GM12878 (cell line): ENCODE measurements around the gene EXOC3L1. TPM values are rescaled to one million over a fixed set of nuclear protein-coding genes. Genes with fewer than 3 reads are reported as not detected.

ENCODE experiments used
- ATAC-seq: fragments of 200-7000 bp; cut with Tn5 transposase; 3 replicates; pipeline ENCODE4 v1.9.1; 2020; ENCODE audit warnings: mild to moderate bottlenecking, moderate library complexity
- BruUV-seq: library from RNA; stranded (reverse); fragments of 400-500 nt; replicated peaks from 2 replicates; lab custom pipeline; 2021; lab: Mats Ljungman, UMichigan
- CTCF ChIA-PET: fragments of 300-600 bp; sonication (Branson Sonifier 250); formaldehyde crosslinking; extraction: SDS; loops from one replicate; lab custom pipeline; 2021; ENCODE audit warnings: inconsistent platforms; lab: Yijun Ruan, JAX
- POLR2A ChIA-PET: fragments of 350-600 bp; formaldehyde crosslinking; extraction: SDS; loops from one replicate; lab custom pipeline; 2021; ENCODE audit warnings: inconsistent platforms; lab: Charles Lee
- RAD21 ChIA-PET: fragments of 300-600 bp; sonication (Branson Sonifier 250); formaldehyde crosslinking; loops from one replicate; lab custom pipeline; 2023; ENCODE audit warnings: antibody characterized with exemption; ENCODE audit not compliant: unreplicated experiment; lab: Charles Lee
- SMC1A ChIA-PET: fragments of 300-600 bp; sonication (Branson Sonifier 250); formaldehyde crosslinking; loops from one replicate; lab custom pipeline; 2023; ENCODE audit not compliant: unreplicated experiment, uncharacterized antibody; lab: Charles Lee
- DNase-seq: peaks from one replicate; pipeline ENCODE4 v3.0.0-alpha.2; 2011; ENCODE audit warnings: low read depth, low spot score
- FAIRE-seq: peaks from 3 replicates; lab custom pipeline; 2011; peaks lifted over from hg19 to GRCh38; lab: Jason Lieb, UNC
- H2AFZ ChIP-seq: 2 replicates; pipeline ENCODE4 v1.6.0; 2011; ENCODE audit warnings: low read depth, low read length, control low read depth; ENCODE audit not compliant: control insufficient read depth
- H3K27ac ChIP-seq: 2 replicates; pipeline ENCODE4 v1.5.1; 2011; ENCODE audit warnings: control low read depth; ENCODE audit not compliant: control insufficient read depth, insufficient read depth
- H3K27me3 ChIP-seq, 2 experiments: replicated peaks in 1 of 2; 2 replicates each; pipeline versions ENCODE4 v1.6.0 to v1.6.1; 2011; ENCODE audit warnings: low read length in 1 of 2; ENCODE audit not compliant: control insufficient read depth in 2 of 2, insufficient read depth in 2 of 2
- H3K36me3 ChIP-seq, 2 experiments: 2 replicates each; pipeline ENCODE4 v1.5.1; 2011; ENCODE audit warnings: low read length in 1 of 2; ENCODE audit not compliant: control insufficient read depth in 2 of 2, insufficient read depth in 2 of 2
- H3K4me1 ChIP-seq: 2 replicates; pipeline ENCODE4 v1.6.1; 2011; ENCODE audit warnings: mild to moderate bottlenecking, low read length, moderate library complexity, mixed read lengths; ENCODE audit not compliant: control insufficient read depth, insufficient read depth
- H3K4me2 ChIP-seq: 2 replicates; pipeline ENCODE4 v1.6.0; 2011; ENCODE audit warnings: control low read depth; ENCODE audit not compliant: control insufficient read depth, insufficient read depth
- H3K4me3 ChIP-seq: fragments of 200-600 bp; sonication (generic); 2 replicates; pipeline ENCODE4 v1.5.1; 2016
- H3K79me2 ChIP-seq: 2 replicates; pipeline ENCODE4 v1.6.0; 2011; ENCODE audit warnings: low read length; ENCODE audit not compliant: control insufficient read depth, insufficient read depth
- H3K9ac ChIP-seq: 2 replicates; pipeline ENCODE4 v1.8.0; 2011; ENCODE audit warnings: low read length, control low read depth, mixed read lengths; ENCODE audit not compliant: control insufficient read depth, insufficient read depth
- H3K9me3 ChIP-seq: replicated peaks from 3 replicates; pipeline ENCODE4 v1.5.1; 2011; ENCODE audit warnings: mild to moderate bottlenecking, low read length; ENCODE audit not compliant: control insufficient read depth, insufficient read depth
- H4K20me1 ChIP-seq: 2 replicates; pipeline ENCODE4 v1.6.0; 2011; ENCODE audit not compliant: control insufficient read depth, insufficient read depth
- BCL11A ChIP-seq: IDR thresholded peaks from 2 replicates; pipeline ENCODE4 v1.6.1; 2011; ENCODE audit warnings: low read depth, low read length
- BHLHE40 ChIP-seq, 2 experiments: fragments of 450-650 bp in 1 of 2; IDR thresholded peaks; 2 replicates each; pipeline ENCODE4 v1.6.1; 2011 to 2017; ENCODE audit warnings: low read depth in 2 of 2, borderline replicate concordance in 1 of 2, improper control_type of control experiment in 1 of 2, low read length in 1 of 2, mild to moderate bottlenecking in 1 of 2
- CHD2 ChIP-seq: IDR thresholded peaks from 2 replicates; pipeline ENCODE4 v1.6.1; 2011; ENCODE audit warnings: low read depth, low read length, improper control_type of control experiment, borderline replicate concordance
- FOS ChIP-seq: IDR thresholded peaks from 3 replicates; pipeline ENCODE4 v1.6.1; 2011; ENCODE audit warnings: borderline replicate concordance; ENCODE audit not compliant: insufficient read length; ENCODE audit errors: extremely low read depth
- GABPA ChIP-seq: IDR thresholded peaks from 2 replicates; pipeline ENCODE4 v1.6.1; 2014; ENCODE audit warnings: antibody characterized with exemption, low read depth, mild to moderate bottlenecking, inconsistent platforms
- IKZF1 ChIP-seq: fragments of 450-650 bp; conservative IDR thresholded peaks from 2 replicates; pipeline ENCODE4 v1.6.1; 2017; ENCODE audit warnings: antibody characterized with exemption, mild to moderate bottlenecking
- LARP7 ChIP-seq: fragments of 450-650 bp; IDR thresholded peaks from 2 replicates; pipeline ENCODE4 v1.6.1; 2017; ENCODE audit warnings: mild to moderate bottlenecking
- NR2C1 ChIP-seq: fragments of 450-650 bp; IDR thresholded peaks from 2 replicates; pipeline ENCODE4 v1.6.1; 2017; ENCODE audit warnings: antibody characterized with exemption, mild to moderate bottlenecking, moderate library complexity
- POU2F2 ChIP-seq: IDR thresholded peaks from 3 replicates; pipeline ENCODE4 v1.6.1; 2011; ENCODE audit warnings: low read depth, mild to moderate bottlenecking, low read length, borderline replicate concordance
- RAD21 ChIP-seq: IDR thresholded peaks from 2 replicates; pipeline ENCODE4 v1.6.1; 2011; ENCODE audit warnings: mild to moderate bottlenecking, low read depth, low read length, moderate library complexity; ENCODE audit not compliant: insufficient read depth
- RB1 ChIP-seq: fragments of 450-650 bp; formaldehyde crosslinking; IDR thresholded peaks from 2 replicates; pipeline ENCODE4 v1.6.1; 2017; ENCODE audit warnings: mild to moderate bottlenecking, borderline replicate concordance
- RCOR1 ChIP-seq: conservative IDR thresholded peaks from 2 replicates; pipeline ENCODE4 v1.6.1; 2012; ENCODE audit warnings: low read depth, low read length, improper control_type of control experiment
- RUNX3 ChIP-seq: IDR thresholded peaks from 2 replicates; pipeline ENCODE4 v1.6.1; 2012; ENCODE audit warnings: low read length, inconsistent platforms
- SIN3A ChIP-seq: IDR thresholded peaks from 2 replicates; pipeline ENCODE4 v1.6.1; 2012; ENCODE audit warnings: low read depth, low read length, improper control_type of control experiment
- SP1 ChIP-seq: IDR thresholded peaks from one replicate; pipeline ENCODE4 v1.6.1; 2011; ENCODE audit warnings: low read depth, low read length
- SPI1 ChIP-seq: IDR thresholded peaks from 2 replicates; pipeline ENCODE4 v1.6.1; 2011; ENCODE audit warnings: low read depth, mild to moderate bottlenecking, low read length, moderate library complexity, borderline replicate concordance; ENCODE audit not compliant: insufficient read depth
- SRF ChIP-seq, 2 experiments: IDR thresholded peaks; 2 replicates each; pipeline ENCODE4 v1.6.1; 2011; ENCODE audit warnings: low read depth in 2 of 2, low read length in 2 of 2, mild to moderate bottlenecking in 1 of 2, moderate library complexity in 1 of 2
- SUZ12 ChIP-seq: fragments of 200-600 bp; sonication (generic); IDR thresholded peaks from one replicate; pipeline ENCODE4 v1.6.1; 2018; ENCODE audit warnings: antibody characterized with exemption, mild to moderate bottlenecking; ENCODE audit not compliant: unreplicated experiment
- TARDBP ChIP-seq: IDR thresholded peaks from 2 replicates; pipeline ENCODE4 v1.6.1; 2016; ENCODE audit warnings: borderline replicate concordance
- WGBS: methylation state at CpG from one replicate; pipeline ENCODE4 v1.1.6; 2016; ENCODE audit warnings: low lambda C conversion rate; ENCODE audit not compliant: insufficient replicate concordance, insufficient coverage; ENCODE audit errors: missing lambda C conversion rate; 5-methylcytosine and 5-hydroxymethylcytosine counted together
- in situ Hi-C: fragments of 300-500 bp; cut with MboI; formaldehyde crosslinking; loops from 9 replicates; pipeline ENCODE4 v1.14.3; 2018; ENCODE audit warnings: mixed read lengths
- intact Hi-C: fragments of 100-400 bp; cut with micrococcal nuclease; formaldehyde crosslinking; loops from one replicate; pipeline ENCODE4 v1.14.2; 2022; ENCODE audit not compliant: unreplicated experiment
- polyA plus RNA-seq, 11 experiments: library from polyadenylated mRNA; depleted of rRNA in 4 of 11; unstranded in 6 of 11; stranded (reverse) in 5 of 11; fragments of >200 nt; fragmentation: Nextera tagmentation in 4 of 11; fragmentation: Illumina TruSeq in 1 of 11; extraction: Ambion mirVana in 4 of 11; extraction: Trizol in 1 of 11; gene quantifications; 1 replicate in 1 of 11; 2 replicates in 10 of 11; pipeline versions ENCODE4 v1.2.1 to v1.2.3, GENCODE V29; 2011 to 2016; ENCODE audit warnings: inconsistent platforms in 2 of 11, missing spikeins in 2 of 11, low read depth in 1 of 11
- total RNA-seq, 4 experiments: library from RNA; depleted of rRNA in 3 of 4; stranded (reverse); fragments of >200 nt in 3 of 4; fragmentation: Illumina TruSeq in 1 of 4; extraction: Trizol in 1 of 4; gene quantifications; 2 replicates each; pipeline versions ENCODE4 v1.2.1 to v1.2.3, GENCODE V29; 2013 to 2021
- TF ChIP-seq, protein P1 (sequence below): fragments of 450-650 bp; conservative IDR thresholded peaks from 2 replicates; pipeline ENCODE4 v1.6.1; 2017; ENCODE audit warnings: mild to moderate bottlenecking, moderate library complexity
- TF ChIP-seq, protein P2 (sequence below): IDR thresholded peaks from 2 replicates; pipeline ENCODE4 v1.6.1; 2012; ENCODE audit warnings: low read length, inconsistent platforms

Gene EXOC3L1
- total and polyA plus RNA-seq, 10 of the 15 experiments (the other 5 are each of a cell fraction or from before 2014, with no cell fraction given), result 0.07 to 0.42 TPM; not detected in 8

DNA sequence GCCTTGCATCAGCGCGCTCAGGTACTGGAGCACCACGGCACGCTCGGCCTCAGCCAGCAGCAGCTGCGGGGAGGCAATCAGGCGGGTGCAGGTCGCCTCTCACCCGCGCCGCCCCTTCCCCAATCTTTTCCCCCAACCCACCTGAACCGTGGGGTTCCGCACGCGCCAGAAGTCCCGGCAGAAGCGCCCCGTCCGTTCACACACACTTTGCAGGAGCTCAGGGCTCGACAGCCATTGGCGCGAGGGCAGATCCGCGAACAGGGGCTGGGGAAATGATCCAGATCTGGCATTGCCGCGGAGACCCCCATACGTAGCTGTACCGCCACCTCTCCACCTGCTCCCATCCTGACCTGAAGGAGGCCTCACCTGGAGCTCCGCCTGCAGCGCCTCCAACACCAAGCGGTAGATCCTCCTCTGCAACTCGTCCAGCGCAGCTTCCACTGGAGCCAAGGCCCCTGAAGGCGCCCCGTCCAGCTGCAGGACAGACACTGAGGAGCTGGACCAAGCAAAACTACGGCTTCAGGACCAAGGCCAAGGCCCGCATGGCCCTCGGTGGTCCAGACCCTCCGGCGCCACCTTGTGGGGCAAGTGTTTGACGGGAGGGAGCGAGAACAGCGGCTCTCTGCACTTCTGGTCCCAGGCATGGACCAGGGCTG is 4.8 kb downstream of the EXOC3L1 start:
- Histone ChIP-seq H3K9ac (no peak overlapping the region), H2AFZ (no peak overlapping the region)
- RAD21 ChIA-PET, result interaction anchor here (0.6 to 2.3 kb wide), 13 partner anchors 10 to 252 kb away, joined by 3 to 9 read pairs (median 3); partner anchors contain the start of genes FBXL8, NOL3 and TRADD
- TF ChIP-seq RB1 (peak; percentile 68; the same call in 1 of the 2 replicates), IKZF1 (0 out of 2 replicates have a peak, but pooled peaks have one; percentile 29), BCL11A (no peak), GABPA (no peak), BHLHE40 (IDR thresholded peaks at IDR 0.05; ENCODE audit: borderline replicate concordance in 1 of 2, low read depth in 2 of 2, low read length in 1 of 2) (peak; percentile 41 to 46; a peak in 3 of 4 replicates), RAD21 (peak; percentile 79), RUNX3 (0 out of 2 replicates have a peak, but pooled peaks have one; percentile 13), RCOR1 (peak; percentile 93), SIN3A (peak; percentile 96), SUZ12 (no peak), CHD2 (0 out of 2 replicates have a peak, but pooled peaks have one; percentile 21), SPI1 (no peak), POU2F2 (peak; percentile 56; the same call in 1 of the 3 replicates), SRF (IDR thresholded peaks at IDR 0.05; ENCODE audit: low read depth in 2 of 2, low read length in 2 of 2) (no peak), NR2C1 (no peak), FOS (no peak), SP1 (peak; percentile 20), TARDBP (no peak), LARP7 (0 out of 2 replicates have a peak, but pooled peaks have one; percentile 24)
- TF ChIP-seq, protein P1, sequence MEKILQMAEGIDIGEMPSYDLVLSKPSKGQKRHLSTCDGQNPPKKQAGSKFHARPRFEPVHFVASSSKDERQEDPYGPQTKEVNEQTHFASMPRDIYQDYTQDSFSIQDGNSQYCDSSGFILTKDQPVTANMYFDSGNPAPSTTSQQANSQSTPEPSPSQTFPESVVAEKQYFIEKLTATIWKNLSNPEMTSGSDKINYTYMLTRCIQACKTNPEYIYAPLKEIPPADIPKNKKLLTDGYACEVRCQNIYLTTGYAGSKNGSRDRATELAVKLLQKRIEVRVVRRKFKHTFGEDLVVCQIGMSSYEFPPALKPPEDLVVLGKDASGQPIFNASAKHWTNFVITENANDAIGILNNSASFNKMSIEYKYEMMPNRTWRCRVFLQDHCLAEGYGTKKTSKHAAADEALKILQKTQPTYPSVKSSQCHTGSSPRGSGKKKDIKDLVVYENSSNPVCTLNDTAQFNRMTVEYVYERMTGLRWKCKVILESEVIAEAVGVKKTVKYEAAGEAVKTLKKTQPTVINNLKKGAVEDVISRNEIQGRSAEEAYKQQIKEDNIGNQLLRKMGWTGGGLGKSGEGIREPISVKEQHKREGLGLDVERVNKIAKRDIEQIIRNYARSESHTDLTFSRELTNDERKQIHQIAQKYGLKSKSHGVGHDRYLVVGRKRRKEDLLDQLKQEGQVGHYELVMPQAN, result peak; percentile 73; the same call in 1 of the 2 replicates
- TF ChIP-seq, protein P2, sequence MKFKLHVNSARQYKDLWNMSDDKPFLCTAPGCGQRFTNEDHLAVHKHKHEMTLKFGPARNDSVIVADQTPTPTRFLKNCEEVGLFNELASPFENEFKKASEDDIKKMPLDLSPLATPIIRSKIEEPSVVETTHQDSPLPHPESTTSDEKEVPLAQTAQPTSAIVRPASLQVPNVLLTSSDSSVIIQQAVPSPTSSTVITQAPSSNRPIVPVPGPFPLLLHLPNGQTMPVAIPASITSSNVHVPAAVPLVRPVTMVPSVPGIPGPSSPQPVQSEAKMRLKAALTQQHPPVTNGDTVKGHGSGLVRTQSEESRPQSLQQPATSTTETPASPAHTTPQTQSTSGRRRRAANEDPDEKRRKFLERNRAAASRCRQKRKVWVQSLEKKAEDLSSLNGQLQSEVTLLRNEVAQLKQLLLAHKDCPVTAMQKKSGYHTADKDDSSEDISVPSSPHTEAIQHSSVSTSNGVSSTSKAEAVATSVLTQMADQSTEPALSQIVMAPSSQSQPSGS, result no peak

More for the DNA sequence above, 4.8 kb downstream of the EXOC3L1 start:
- 27% methylated on average over 39 of the region's 43 CpGs for WGBS
- DNase-seq (no peak), ATAC-seq (peak; percentile 65), FAIRE-seq (peak; percentile 87)
- H3K4me2 ChIP-seq, result no peak overlapping the region
- BruUV-seq, result no TSS peak
- H3K27me3 ChIP-seq, result peaks cover 0 to 3% of the 10 kb centered on the region in 2 experiments; a peak in 2 of 4 replicates
- ChIA-PET CTCF (interaction anchor here (0.5 to 2.9 kb wide), 33 partner anchors 10 to 238 kb away, joined by 3 to 34 read pairs (median 4); partner anchors contain the start of genes B3GNT9, CBFB, FBXL8 and NOL3), POLR2A (interaction anchor here (1.0 to 1.2 kb wide), 3 partner anchors 25 to 171 kb away, joined by 3 to 6 read pairs (median 3); partner anchors contain the start of genes FBXL8, TMEM208 and TRADD), SMC1A (interaction anchor here (0.9 to 1.7 kb wide), 8 partner anchors 10 to 228 kb away, joined by 3 to 9 read pairs (median 4); no protein-coding TSS in a partner anchor)
- H3K4me3 ChIP-seq, result no peak overlapping the region
- H3K79me2 ChIP-seq, result peaks cover 5% of the 10 kb centered on the region
- in situ Hi-C loops, result no loop called here
- peaks cover 4% of the 10 kb centered on the region for H3K4me1 ChIP-seq
- H3K36me3 ChIP-seq, result no peaks in the 10 kb centered on the region
- intact Hi-C loops, result loop anchor here (1.0 to 2.0 kb wide), 4 partner anchors 62 to 231 kb away; partner anchors contain the start of gene FHOD1
- no peaks in the 10 kb centered on the region for H4K20me1 ChIP-seq
- no peaks in the 10 kb centered on the region for H3K9me3 ChIP-seq
- H3K27ac ChIP-seq, result no peak overlapping the region
